ENCODE data around the gene ZFHX2.
"Not testable (repeated sequence)": the region's sequence is repeated elsewhere in the genome, so short reads cannot be mapped to it uniquely, and the experiment has no call there.

Gene ZFHX2

GRCh38 chr14:23539248-23540140 is 12.1 kb downstream of the ZFHX2 start:
- no peak for DNase-seq (ENCODE audit: low read depth, low spot score)

- no peak for DNase-seq (ENCODE audit: low read depth, low spot score)
These were observed 12.8 kb downstream of the ZFHX2 start for GRCh38 chr14:23538785-23539184.

GRCh38 chr14:23538050-23538718 is 13.4 kb downstream of the ZFHX2 start:
- no peak for DNase-seq (ENCODE audit: low read depth, low spot score)

GRCh38 chr14:23537351-23538049 is 14.1 kb downstream of the ZFHX2 start:
- peak; percentile 98 for DNase-seq (ENCODE audit: low read depth, low spot score)

- not testable (repeated sequence) for DNase-seq (ENCODE audit: low read depth, low spot score)
These were observed 14.7 kb downstream of the ZFHX2 start for GRCh38 chr14:23536906-23537305.

GRCh38 chr14:23536494-23536893 is 15.1 kb downstream of the ZFHX2 start:
- DNase-seq (ENCODE audit: low read depth, low spot score), result no peak

GRCh38 chr14:23535943-23536342 is 15.6 kb downstream of the ZFHX2 start:
- no peak for DNase-seq (ENCODE audit: low read depth, low spot score)

GRCh38 chr14:23533652-23534435 is 17.7 kb downstream of the ZFHX2 start:
- no peak for DNase-seq (ENCODE audit: low read depth, low spot score)

- no peak for DNase-seq (ENCODE audit: low read depth, low spot score)
These were observed 18.9 kb downstream of the ZFHX2 start for GRCh38 chr14:23532658-23533057.

- no peak for DNase-seq (ENCODE audit: low read depth, low spot score)
These were observed 20.2 kb downstream of the ZFHX2 start for GRCh38 chr14:23531391-23531790.

- DNase-seq (ENCODE audit: low read depth, low spot score), result no peak
These were observed 21.1 kb downstream of the ZFHX2 start for GRCh38 chr14:23530375-23531055.

- DNase-seq (ENCODE audit: low read depth, low spot score), result no peak
These were observed 22.5 kb downstream of the ZFHX2 start for GRCh38 chr14:23529016-23529415.

- no peak for DNase-seq (ENCODE audit: low read depth, low spot score)
These were observed 23.0 kb downstream of the ZFHX2 start for GRCh38 chr14:23528555-23528954.

- DNase-seq (ENCODE audit: low read depth, low spot score), result no peak
These were observed 26.0 kb downstream of the ZFHX2 start for GRCh38 chr14:23525611-23526010.

GRCh38 chr14:23524954-23525353 is 26.6 kb downstream of the ZFHX2 start:
- no peak for DNase-seq (ENCODE audit: low read depth, low spot score)

- no peak for DNase-seq (ENCODE audit: low read depth, low spot score)
These were observed 28.1 kb downstream of the ZFHX2 start for GRCh38 chr14:23523229-23524016.

GRCh38 chr14:23522643-23523198 is 28.8 kb downstream of the ZFHX2 start:
- DNase-seq (ENCODE audit: low read depth, low spot score), result no peak

GRCh38 chr14:23521785-23522640 is 29.6 kb downstream of the ZFHX2 start:
- DNase-seq (ENCODE audit: low read depth, low spot score), result no peak

All from iPS DF 19.7 (cell line).